B cell (primary cell): ENCODE data around the gene CISD1. TPM values are rescaled to one million over a fixed set of nuclear protein-coding genes. Genes with fewer than 3 reads are reported as not detected.

Source experiments
- ATAC-seq: fragments of 200-7000 bp; cut with Tn5 transposase; one replicate; pipeline ENCODE4 v1.10.0; 2021; ENCODE audit warnings: low read depth, mild to moderate bottlenecking, moderate number of reproducible peaks, moderate library complexity
- CTCF ChIA-PET: fragments of 350-600 bp; sonication (Branson Sonifier 250); formaldehyde crosslinking; loops from one replicate; lab custom pipeline; 2021; ENCODE audit warnings: antibody characterized with exemption, inconsistent platforms; lab: Charles Lee
- POLR2A ChIA-PET: fragments of 350-600 bp; sonication (Branson Sonifier 250); formaldehyde crosslinking; loops from one replicate; lab custom pipeline; 2021; ENCODE audit warnings: antibody characterized with exemption; lab: Charles Lee
- DNase-seq: peaks from one replicate; pipeline ENCODE4 v3.0.0; 2013
- H2AFZ ChIP-seq: 2 replicates; pipeline ENCODE4 v1.6.1; 2012; ENCODE audit warnings: mild to moderate bottlenecking, low read depth, low read length; ENCODE audit not compliant: insufficient read depth, poor library complexity, severe bottlenecking
- H3K27ac ChIP-seq, 2 donors: 1 replicate in 1 of 2; 2 replicates in 1 of 2; pipeline ENCODE4 v1.5.1; 2012 to 2013; ENCODE audit warnings: low read length in 2 of 2, mild to moderate bottlenecking in 2 of 2, moderate library complexity in 1 of 2
- H3K27me3 ChIP-seq, 4 experiments: fragments of 200-600 bp in 1 of 4; sonication (generic) in 1 of 4; replicated peaks in 1 of 4; 1 replicate in 2 of 4; 2 replicates in 2 of 4; pipeline versions ENCODE4 v1.6.1 to v1.7.0; 2013 to 2016; ENCODE audit warnings: low read length in 3 of 4, mild to moderate bottlenecking in 2 of 4, mixed read lengths in 1 of 4, moderate library complexity in 1 of 4; ENCODE audit not compliant: insufficient read depth in 4 of 4, control insufficient read depth in 3 of 4; ENCODE audit errors: control extremely low read depth in 1 of 4
- H3K36me3 ChIP-seq, 2 experiments: replicated peaks in 1 of 2; 1 replicate in 1 of 2; 2 replicates in 1 of 2; pipeline versions ENCODE4 v1.6.1 to v1.7.1; 2013; ENCODE audit warnings: low read length in 1 of 2; ENCODE audit not compliant: insufficient read depth in 2 of 2, control insufficient read depth in 1 of 2; ENCODE audit errors: control extremely low read depth in 1 of 2, extremely low read depth in 1 of 2
- H3K4me1 ChIP-seq, 2 donors: fragments of 200-600 bp in 1 of 2; sonication (generic) in 1 of 2; 1 replicate in 1 of 2; 2 replicates in 1 of 2; pipeline versions ENCODE4 v1.5.1 to v1.6.1; 2013 to 2017; ENCODE audit warnings: low read length in 2 of 2; ENCODE audit not compliant: control insufficient read depth in 2 of 2, insufficient read depth in 2 of 2
- H3K4me2 ChIP-seq: replicated peaks from 2 replicates; pipeline ENCODE3; 2012; ENCODE audit warnings: mild to moderate bottlenecking, low read depth, low read length; ENCODE audit not compliant: poor library complexity, severe bottlenecking
- H3K4me3 ChIP-seq, 5 experiments: fragments of 200-600 bp in 1 of 5; sonication (generic) in 1 of 5; 1 replicate in 3 of 5; 2 replicates in 2 of 5; pipeline versions ENCODE4 v1.5.1 to v1.7.0; 2011 to 2016; ENCODE audit warnings: low read length in 4 of 5, mild to moderate bottlenecking in 4 of 5, low read depth in 2 of 5, control low read depth in 1 of 5, moderate library complexity in 1 of 5; ENCODE audit not compliant: insufficient read depth in 1 of 5; ENCODE audit errors: control extremely low read depth in 1 of 5, extremely low read depth in 1 of 5
- H3K79me2 ChIP-seq: fragments of 200-600 bp; sonication (generic); one replicate; pipeline ENCODE4 v1.6.0; 2016; ENCODE audit warnings: low read length; ENCODE audit not compliant: control insufficient read depth, insufficient read depth
- H3K9ac ChIP-seq: fragments of 200-600 bp; sonication (generic); 2 replicates; pipeline ENCODE4 v1.6.1; 2017; ENCODE audit warnings: mild to moderate bottlenecking, low read length, moderate library complexity
- H3K9me3 ChIP-seq, 3 donors: one replicate each; pipeline versions ENCODE4 v1.6.1 to v1.7.1; 2013; ENCODE audit warnings: low read length in 2 of 3; ENCODE audit not compliant: control insufficient read depth in 2 of 3, insufficient read depth in 1 of 3; ENCODE audit errors: control extremely low read depth in 1 of 3
- H4K20me1 ChIP-seq: 2 replicates; pipeline ENCODE4 v1.6.0; 2012; ENCODE audit warnings: mild to moderate bottlenecking, low read length; ENCODE audit not compliant: insufficient read depth, control insufficient read depth, poor library complexity, severe bottlenecking
- H3K27ac Mint-ChIP-seq: one replicate; pipeline ENCODE4 v1.8.0; 2021; ENCODE audit warnings: mixed read lengths
- H3K27me3 Mint-ChIP-seq: one replicate; pipeline ENCODE4 v1.8.0; 2021; ENCODE audit warnings: mixed read lengths
- H3K4me1 Mint-ChIP-seq: one replicate; pipeline ENCODE4 v1.8.0; 2021; ENCODE audit warnings: mixed read lengths
- H3K4me3 Mint-ChIP-seq: one replicate; pipeline ENCODE4 v1.8.0; 2021; ENCODE audit warnings: mixed read lengths
- H3K9me3 Mint-ChIP-seq: one replicate; pipeline ENCODE4 v1.8.0; 2022; ENCODE audit warnings: mixed read lengths; ENCODE audit not compliant: insufficient read depth
- CTCF ChIP-seq: fragments of 200-600 bp; IDR thresholded peaks from one replicate; pipeline ENCODE4 v1.8.0; 2022; ENCODE audit warnings: antibody characterized with exemption, mild to moderate bottlenecking
- EZH2 ChIP-seq: IDR thresholded peaks from 2 replicates; pipeline ENCODE4 v1.6.1; 2012; ENCODE audit warnings: borderline replicate concordance, low read depth, mild to moderate bottlenecking, moderate library complexity, low read length; ENCODE audit not compliant: insufficient read depth, poor library complexity, severe bottlenecking
- WGBS: methylation state at CpG from one replicate; pipeline ENCODE4 v1.1.5; 2013; ENCODE audit warnings: missing lambda C conversion rate; ENCODE audit not compliant: insufficient coverage; 5-methylcytosine and 5-hydroxymethylcytosine counted together
- intact Hi-C: fragments of 100-400 bp; cut with micrococcal nuclease; formaldehyde crosslinking; loops from one replicate; pipeline ENCODE4 v1.10.0; 2022
- polyA plus RNA-seq: library from polyadenylated mRNA; depleted of rRNA; stranded (reverse); fragments of >200 nt; gene quantifications from 2 replicates; pipeline ENCODE4 v1.2.3, GENCODE V29; 2012
- total RNA-seq, 2 donors: library from RNA; stranded (reverse); fragments of 120-200 nt in 1 of 2; gene quantifications; 1 replicate in 1 of 2; 2 replicates in 1 of 2; pipeline versions ENCODE4 v1.2.3 to v1.2.4, GENCODE V29; 2013 to 2022

CISD1 gene
- total and polyA plus RNA-seq, 2 donors (not counting 1 experiment from before 2014, with no cell fraction given): 6.6 to 7.3 TPM

DNA sequence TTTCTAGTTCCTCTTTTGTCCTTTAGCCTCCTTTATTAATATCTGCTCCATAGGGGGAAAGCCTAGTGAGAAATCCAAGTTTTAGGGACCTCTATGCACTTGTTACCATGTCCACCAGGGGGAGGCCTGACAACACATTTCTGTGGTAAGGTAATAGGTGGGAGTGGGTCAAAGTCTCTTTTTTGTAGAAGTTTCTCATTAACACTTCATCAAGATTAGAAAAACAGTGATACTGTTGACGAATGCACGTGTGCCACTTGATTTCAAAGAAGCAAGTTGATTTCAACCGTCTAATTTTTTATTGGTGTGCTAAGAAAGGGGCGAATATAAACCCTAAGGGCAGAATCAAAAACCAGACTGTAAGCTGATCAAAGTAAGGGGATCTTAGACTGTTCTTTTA is 30.6 kb downstream of the CISD1 start:
- intact Hi-C loops: loop anchor here (1.0 to 10.0 kb wide), 3 partner anchors 35 to 485 kb away; partner anchors contain the start of genes TFAM and UBE2D1
- H2AFZ ChIP-seq: no peak overlapping the region
- TF ChIP-seq CTCF (peak; percentile 92), EZH2 (no peak)
- POLR2A ChIA-PET: no interaction called here
- H3K27ac Mint-ChIP-seq: no peak overlapping the region
- CTCF ChIA-PET: interaction anchor here (0.6 to 3.4 kb wide), 32 partner anchors 9 to 1532 kb away, joined by 3 to 26 read pairs (median 4); partner anchors contain the start of genes IPMK and TFAM
- H3K79me2 ChIP-seq: no peaks in the 10 kb centered on the region
- no peaks in the 10 kb centered on the region for H3K4me1 ChIP-seq
- H3K9me3 Mint-ChIP-seq: no peaks in the 10 kb centered on the region
- H3K4me3 Mint-ChIP-seq: no peak overlapping the region
- H3K4me1 Mint-ChIP-seq: peaks cover 3% of the 10 kb centered on the region
- H3K4me3 ChIP-seq: no peak overlapping the region
- H3K36me3 ChIP-seq: no peaks in the 10 kb centered on the region
- WGBS: 50% methylated on average over 2 of the region's 4 CpGs
- no peaks in the 10 kb centered on the region for H4K20me1 ChIP-seq
- H3K27me3 Mint-ChIP-seq: peaks cover 21% of the 10 kb centered on the region
- peaks cover 0 to 7% (median 4%) of the 10 kb centered on the region in 4 experiments for H3K27me3 ChIP-seq
- H3K9ac ChIP-seq: no peak overlapping the region
- no peak overlapping the region for H3K27ac ChIP-seq
- H3K4me2 ChIP-seq: no peak overlapping the region
- DNase-seq (peak; percentile 76), ATAC-seq (peak; percentile 77)
- H3K9me3 ChIP-seq: no peaks in the 10 kb centered on the region

DNA sequence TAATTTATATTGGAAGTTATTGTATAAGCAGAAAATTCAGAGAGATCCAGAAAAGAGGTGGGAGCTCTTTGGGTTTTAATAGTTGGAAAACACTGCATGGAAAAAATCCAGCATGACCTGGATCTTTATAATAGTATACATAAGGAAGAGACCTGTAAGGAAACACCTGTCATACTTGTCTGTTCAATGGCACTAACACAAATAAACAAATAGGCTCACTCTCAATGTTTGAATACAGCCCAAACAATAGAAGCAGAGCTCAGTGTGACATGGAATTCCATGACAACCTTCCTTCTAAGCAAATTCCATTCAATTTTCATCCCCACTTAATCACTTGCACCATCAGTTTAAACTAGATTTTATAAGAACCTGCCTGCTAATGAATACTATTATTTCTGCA is 31.7 kb downstream of the CISD1 start:
- no peak for ATAC-seq
- Mint-ChIP-seq H3K27me3 (peaks cover 21% of the 10 kb centered on the region), H3K4me1 (peaks cover 3% of the 10 kb centered on the region), H3K4me3 (no peak overlapping the region), H3K27ac (no peak overlapping the region), H3K9me3 (no peaks in the 10 kb centered on the region)
- H3K4me3 ChIP-seq: no peak overlapping the region
- TF ChIP-seq CTCF (no peak), EZH2 (no peak)
- H3K9me3 ChIP-seq: no peaks in the 10 kb centered on the region
- H3K27ac ChIP-seq: no peak overlapping the region
- peaks cover 0 to 7% (median 4%) of the 10 kb centered on the region in 4 experiments for H3K27me3 ChIP-seq
- DNase-seq: no peak
- H3K79me2 ChIP-seq: no peaks in the 10 kb centered on the region
- no peaks in the 10 kb centered on the region for H4K20me1 ChIP-seq
- H3K36me3 ChIP-seq: no peaks in the 10 kb centered on the region
- intact Hi-C loops: no loop called here
- no peak overlapping the region for H3K9ac ChIP-seq
- no peaks in the 10 kb centered on the region for H3K4me1 ChIP-seq
- no peak overlapping the region for H3K4me2 ChIP-seq
- ChIA-PET CTCF (interaction anchor here (0.9 to 3.4 kb wide), 15 partner anchors 10 to 232 kb away, joined by 3 to 26 read pairs (median 5); partner anchors contain the start of gene TFAM), POLR2A (no interaction called here)
- H2AFZ ChIP-seq: no peak overlapping the region
